HUES48 (cell line): ENCODE measurements around the gene SRRD.

Experiments
- H3K27ac ChIP-seq: one replicate; pipeline ENCODE4 v1.7.0; 2013; ENCODE audit warnings: low read depth, low read length, inconsistent platforms
- H3K27me3 ChIP-seq: 2 replicates; pipeline ENCODE4 v1.6.1; 2013; ENCODE audit warnings: mild to moderate bottlenecking, low read length; ENCODE audit not compliant: control insufficient read depth, insufficient read depth
- H3K36me3 ChIP-seq: 2 replicates; pipeline ENCODE4 v1.6.1; 2013; ENCODE audit warnings: low read length; ENCODE audit not compliant: control insufficient read depth, insufficient read depth
- H3K4me1 ChIP-seq: 2 replicates; pipeline ENCODE4 v1.6.1; 2013; ENCODE audit warnings: mild to moderate bottlenecking, low read length; ENCODE audit not compliant: control insufficient read depth, insufficient read depth
- H3K4me3 ChIP-seq: 2 replicates; pipeline ENCODE4 v1.5.1; 2013; ENCODE audit warnings: mild to moderate bottlenecking, low read depth, low read length
- H3K9ac ChIP-seq: 2 replicates; pipeline ENCODE4 v1.6.1; 2013; ENCODE audit warnings: mild to moderate bottlenecking, low read depth, low read length, moderate library complexity
- H3K9me3 ChIP-seq: 2 replicates; pipeline ENCODE4 v1.6.1; 2013; ENCODE audit warnings: low read length; ENCODE audit not compliant: control insufficient read depth, insufficient read depth

The SRRD gene

GRCh38 chr22:26536056-26536761 lies 52.5 kb downstream of the SRRD start:
- Histone ChIP-seq H3K27ac (no peak overlapping the region), H3K4me1 (no peaks in the 10 kb centered on the region), H3K9me3 (no peaks in the 10 kb centered on the region), H3K27me3 (no peaks in the 10 kb centered on the region), H3K36me3 (peaks cover 96% of the 10 kb centered on the region), H3K4me3 (no peak overlapping the region), H3K9ac (no peak overlapping the region)

GRCh38 chr22:26536762-26537134 lies 53.1 kb downstream of the SRRD start:
- H3K27me3 ChIP-seq = no peaks in the 10 kb centered on the region
- H3K4me3 ChIP-seq = no peak overlapping the region
- H3K9me3 ChIP-seq = no peaks in the 10 kb centered on the region
- no peaks in the 10 kb centered on the region for H3K4me1 ChIP-seq
- H3K36me3 ChIP-seq = peaks cover 96% of the 10 kb centered on the region
- H3K27ac ChIP-seq = no peak overlapping the region
- no peak overlapping the region for H3K9ac ChIP-seq

GRCh38 chr22:26540119-26540518 lies 56.4 kb downstream of the SRRD start:
- Histone ChIP-seq H3K27me3 (no peaks in the 10 kb centered on the region), H3K9ac (no peak overlapping the region), H3K4me3 (no peak overlapping the region), H3K36me3 (peaks cover 94% of the 10 kb centered on the region), H3K9me3 (no peaks in the 10 kb centered on the region), H3K27ac (no peak overlapping the region), H3K4me1 (no peaks in the 10 kb centered on the region)

- H3K9me3 ChIP-seq = no peaks in the 10 kb centered on the region
- H3K36me3 ChIP-seq = peaks cover 89% of the 10 kb centered on the region
- H3K9ac ChIP-seq = no peak overlapping the region
- no peak overlapping the region for H3K27ac ChIP-seq
- no peak overlapping the region for H3K4me3 ChIP-seq
- no peaks in the 10 kb centered on the region for H3K4me1 ChIP-seq
- no peaks in the 10 kb centered on the region for H3K27me3 ChIP-seq
Observed at GRCh38 chr22:26541167-26541819, 57.6 kb downstream of the SRRD start.

GRCh38 chr22:26542831-26543230 lies 59.2 kb downstream of the SRRD start:
- Histone ChIP-seq H3K9ac (no peak overlapping the region), H3K4me1 (no peaks in the 10 kb centered on the region), H3K4me3 (no peak overlapping the region), H3K27me3 (no peaks in the 10 kb centered on the region), H3K9me3 (no peaks in the 10 kb centered on the region), H3K36me3 (peaks cover 90% of the 10 kb centered on the region), H3K27ac (no peak overlapping the region)
